ENCODE data around the gene USP6NL. TPM values are rescaled to one million over a fixed set of nuclear protein-coding genes. Genes with fewer than 3 reads are reported as not detected.

Gene USP6NL
- total and polyA plus RNA-seq, 2 of the 13 experiments (the other 11 are each of a cell fraction or from before 2014, with no cell fraction given) = 10.5 to 22.9 TPM

DNA sequence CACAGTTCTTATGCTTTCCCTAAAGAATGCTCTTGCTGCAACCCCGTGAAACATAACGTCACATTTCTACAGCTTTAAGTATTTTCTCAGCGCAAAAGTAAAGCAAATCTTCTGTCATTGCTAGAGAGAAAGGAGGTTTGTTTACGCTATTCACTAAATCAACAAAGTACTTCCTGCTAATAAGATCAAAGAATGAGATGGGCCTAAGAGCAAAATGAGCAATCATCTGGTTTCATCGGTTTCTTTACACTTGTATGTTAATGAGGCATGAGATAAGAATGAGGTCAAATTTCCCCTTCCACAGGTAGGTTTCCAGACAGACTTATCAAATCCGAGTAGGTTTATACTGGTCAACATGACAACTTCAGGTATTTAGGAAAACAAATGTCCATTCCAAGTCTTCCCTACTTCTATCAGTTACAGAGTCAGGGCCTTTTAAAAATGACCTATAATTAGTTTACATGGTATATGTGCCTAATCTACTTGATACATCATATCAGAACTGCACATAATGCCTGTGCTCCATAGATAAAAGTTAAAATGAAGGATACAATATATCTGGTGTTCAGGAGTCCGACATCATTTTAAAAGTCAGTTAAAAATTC is 8.4 kb downstream of the USP6NL start (continued):
- TF ChIP-seq NONO (IDR thresholded peaks at IDR 0.05) = no peak
- no peak for TF ChIP-seq NONO (CRISPR knock-in tag; conservative IDR thresholded peaks at IDR 0.05)
- no peak for TF ChIP-seq MYC (CRISPR knock-in tag; IDR thresholded peaks at IDR 0.05; ENCODE audit: borderline replicate concordance)
- TF ChIP-seq, protein P1, sequence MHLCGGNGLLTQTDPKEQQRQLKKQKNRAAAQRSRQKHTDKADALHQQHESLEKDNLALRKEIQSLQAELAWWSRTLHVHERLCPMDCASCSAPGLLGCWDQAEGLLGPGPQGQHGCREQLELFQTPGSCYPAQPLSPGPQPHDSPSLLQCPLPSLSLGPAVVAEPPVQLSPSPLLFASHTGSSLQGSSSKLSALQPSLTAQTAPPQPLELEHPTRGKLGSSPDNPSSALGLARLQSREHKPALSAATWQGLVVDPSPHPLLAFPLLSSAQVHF (CRISPR knock-in tag; IDR thresholded peaks at IDR 0.05) = no peak
- TF ChIP-seq, protein P2, sequence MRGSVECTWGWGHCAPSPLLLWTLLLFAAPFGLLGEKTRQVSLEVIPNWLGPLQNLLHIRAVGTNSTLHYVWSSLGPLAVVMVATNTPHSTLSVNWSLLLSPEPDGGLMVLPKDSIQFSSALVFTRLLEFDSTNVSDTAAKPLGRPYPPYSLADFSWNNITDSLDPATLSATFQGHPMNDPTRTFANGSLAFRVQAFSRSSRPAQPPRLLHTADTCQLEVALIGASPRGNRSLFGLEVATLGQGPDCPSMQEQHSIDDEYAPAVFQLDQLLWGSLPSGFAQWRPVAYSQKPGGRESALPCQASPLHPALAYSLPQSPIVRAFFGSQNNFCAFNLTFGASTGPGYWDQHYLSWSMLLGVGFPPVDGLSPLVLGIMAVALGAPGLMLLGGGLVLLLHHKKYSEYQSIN (CRISPR knock-in tag; IDR thresholded peaks at IDR 0.05; ENCODE audit: borderline replicate concordance) = no peak
- TF ChIP-seq ZEB1 (IDR thresholded peaks at IDR 0.05; ENCODE audit: insufficient replicate concordance, low read depth) = peak; percentile 67
- no peak for TF ChIP-seq ZSCAN9 (CRISPR knock-in tag; IDR thresholded peaks at IDR 0.05; ENCODE audit: borderline replicate concordance)
- TF ChIP-seq, protein P3, sequence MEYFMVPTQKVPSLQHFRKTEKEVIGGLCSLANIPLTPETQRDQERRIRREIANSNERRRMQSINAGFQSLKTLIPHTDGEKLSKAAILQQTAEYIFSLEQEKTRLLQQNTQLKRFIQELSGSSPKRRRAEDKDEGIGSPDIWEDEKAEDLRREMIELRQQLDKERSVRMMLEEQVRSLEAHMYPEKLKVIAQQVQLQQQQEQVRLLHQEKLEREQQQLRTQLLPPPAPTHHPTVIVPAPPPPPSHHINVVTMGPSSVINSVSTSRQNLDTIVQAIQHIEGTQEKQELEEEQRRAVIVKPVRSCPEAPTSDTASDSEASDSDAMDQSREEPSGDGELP (IDR thresholded peaks at IDR 0.05; ENCODE audit: borderline replicate concordance, low read depth) = peak; percentile 82; the same call in 1 of the 2 replicates
- no peak for TF ChIP-seq KLF11 (CRISPR knock-in tag; IDR thresholded peaks at IDR 0.05)
- no peak; the same call in 1 of the 2 replicates for TF ChIP-seq MTA1 (CRISPR knock-in tag; IDR thresholded peaks at IDR 0.05; ENCODE audit: borderline replicate concordance)
- TF ChIP-seq, protein P4, sequence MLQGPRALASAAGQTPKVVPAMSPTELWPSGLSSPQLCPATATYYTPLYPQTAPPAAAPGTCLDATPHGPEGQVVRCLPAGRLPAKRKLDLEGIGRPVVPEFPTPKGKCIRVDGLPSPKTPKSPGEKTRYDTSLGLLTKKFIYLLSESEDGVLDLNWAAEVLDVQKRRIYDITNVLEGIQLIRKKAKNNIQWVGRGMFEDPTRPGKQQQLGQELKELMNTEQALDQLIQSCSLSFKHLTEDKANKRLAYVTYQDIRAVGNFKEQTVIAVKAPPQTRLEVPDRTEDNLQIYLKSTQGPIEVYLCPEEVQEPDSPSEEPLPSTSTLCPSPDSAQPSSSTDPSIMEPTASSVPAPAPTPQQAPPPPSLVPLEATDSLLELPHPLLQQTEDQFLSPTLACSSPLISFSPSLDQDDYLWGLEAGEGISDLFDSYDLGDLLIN (CRISPR knock-in tag; IDR thresholded peaks at IDR 0.05; ENCODE audit: borderline replicate concordance) = no peak
- no peak for TF ChIP-seq ZNF720 (CRISPR knock-in tag; IDR thresholded peaks at IDR 0.05)
- peak; percentile 22; the same call in 1 of the 2 replicates for TF ChIP-seq KDM3A (CRISPR knock-in tag; IDR thresholded peaks at IDR 0.05; ENCODE audit: low read depth)
- 0 out of 2 replicates have a peak, but pooled peaks have one; percentile 72 for TF ChIP-seq SNAPC2 (CRISPR knock-in tag; IDR thresholded peaks at IDR 0.05)
- no peak for TF ChIP-seq HES4 (CRISPR knock-in tag; IDR thresholded peaks at IDR 0.05; ENCODE audit: borderline replicate concordance)
- no peak for TF ChIP-seq HOXA9 (CRISPR knock-in tag; IDR thresholded peaks at IDR 0.05; ENCODE audit: borderline replicate concordance)
- TF ChIP-seq, protein P5, sequence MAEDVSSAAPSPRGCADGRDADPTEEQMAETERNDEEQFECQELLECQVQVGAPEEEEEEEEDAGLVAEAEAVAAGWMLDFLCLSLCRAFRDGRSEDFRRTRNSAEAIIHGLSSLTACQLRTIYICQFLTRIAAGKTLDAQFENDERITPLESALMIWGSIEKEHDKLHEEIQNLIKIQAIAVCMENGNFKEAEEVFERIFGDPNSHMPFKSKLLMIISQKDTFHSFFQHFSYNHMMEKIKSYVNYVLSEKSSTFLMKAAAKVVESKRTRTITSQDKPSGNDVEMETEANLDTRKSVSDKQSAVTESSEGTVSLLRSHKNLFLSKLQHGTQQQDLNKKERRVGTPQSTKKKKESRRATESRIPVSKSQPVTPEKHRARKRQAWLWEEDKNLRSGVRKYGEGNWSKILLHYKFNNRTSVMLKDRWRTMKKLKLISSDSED (CRISPR knock-in tag; IDR thresholded peaks at IDR 0.05) = no peak
- TF ChIP-seq, protein P6, sequence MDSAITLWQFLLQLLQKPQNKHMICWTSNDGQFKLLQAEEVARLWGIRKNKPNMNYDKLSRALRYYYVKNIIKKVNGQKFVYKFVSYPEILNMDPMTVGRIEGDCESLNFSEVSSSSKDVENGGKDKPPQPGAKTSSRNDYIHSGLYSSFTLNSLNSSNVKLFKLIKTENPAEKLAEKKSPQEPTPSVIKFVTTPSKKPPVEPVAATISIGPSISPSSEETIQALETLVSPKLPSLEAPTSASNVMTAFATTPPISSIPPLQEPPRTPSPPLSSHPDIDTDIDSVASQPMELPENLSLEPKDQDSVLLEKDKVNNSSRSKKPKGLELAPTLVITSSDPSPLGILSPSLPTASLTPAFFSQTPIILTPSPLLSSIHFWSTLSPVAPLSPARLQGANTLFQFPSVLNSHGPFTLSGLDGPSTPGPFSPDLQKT (CRISPR knock-in tag; IDR thresholded peaks at IDR 0.05; ENCODE audit: borderline replicate concordance) = no peak
- TF ChIP-seq, protein P7, sequence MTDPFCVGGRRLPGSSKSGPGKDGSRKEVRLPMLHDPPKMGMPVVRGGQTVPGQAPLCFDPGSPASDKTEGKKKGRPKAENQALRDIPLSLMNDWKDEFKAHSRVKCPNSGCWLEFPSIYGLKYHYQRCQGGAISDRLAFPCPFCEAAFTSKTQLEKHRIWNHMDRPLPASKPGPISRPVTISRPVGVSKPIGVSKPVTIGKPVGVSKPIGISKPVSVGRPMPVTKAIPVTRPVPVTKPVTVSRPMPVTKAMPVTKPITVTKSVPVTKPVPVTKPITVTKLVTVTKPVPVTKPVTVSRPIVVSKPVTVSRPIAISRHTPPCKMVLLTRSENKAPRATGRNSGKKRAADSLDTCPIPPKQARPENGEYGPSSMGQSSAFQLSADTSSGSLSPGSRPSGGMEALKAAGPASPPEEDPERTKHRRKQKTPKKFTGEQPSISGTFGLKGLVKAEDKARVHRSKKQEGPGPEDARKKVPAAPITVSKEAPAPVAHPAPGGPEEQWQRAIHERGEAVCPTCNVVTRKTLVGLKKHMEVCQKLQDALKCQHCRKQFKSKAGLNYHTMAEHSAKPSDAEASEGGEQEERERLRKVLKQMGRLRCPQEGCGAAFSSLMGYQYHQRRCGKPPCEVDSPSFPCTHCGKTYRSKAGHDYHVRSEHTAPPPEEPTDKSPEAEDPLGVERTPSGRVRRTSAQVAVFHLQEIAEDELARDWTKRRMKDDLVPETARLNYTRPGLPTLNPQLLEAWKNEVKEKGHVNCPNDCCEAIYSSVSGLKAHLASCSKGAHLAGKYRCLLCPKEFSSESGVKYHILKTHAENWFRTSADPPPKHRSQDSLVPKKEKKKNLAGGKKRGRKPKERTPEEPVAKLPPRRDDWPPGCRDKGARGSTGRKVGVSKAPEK (CRISPR knock-in tag; IDR thresholded peaks at IDR 0.05; ENCODE audit: borderline replicate concordance) = no peak

All from HepG2 (cell line).